ENCODE results near the gene ERCC6. TPM values are rescaled to one million over a fixed set of nuclear protein-coding genes. Genes with fewer than 3 reads are reported as not detected.

ERCC6 gene
- total and polyA plus RNA-seq, 2 experiments from 2014 or later = 6.9 to 16.5 TPM

GRCh38 chr10:49569031-49569631 is 30.2 kb upstream of the ERCC6 start:
- Histone ChIP-seq H3K9me3 (ENCODE audit: low read depth) (no peaks in the 10 kb centered on the region), H3K27ac (no peak overlapping the region), H3K27me3 (no peaks in the 10 kb centered on the region), H2AFZ (no peak overlapping the region), H3K4me1 (ENCODE audit: insufficient read depth) (no peaks in the 10 kb centered on the region), H3K36me3 (replicated peaks; ENCODE audit: insufficient read depth, low read depth) (no peaks in the 10 kb centered on the region), H3K9me2 (replicated peaks; ENCODE audit: insufficient read depth) (no peaks in the 10 kb centered on the region), H3K4me2 (no peak overlapping the region), H3K4me3 (no peak overlapping the region), H4K20me1 (ENCODE audit: insufficient read depth, poor library complexity, severe bottlenecking) (no peaks in the 10 kb centered on the region), H3K79me2 (no peaks in the 10 kb centered on the region)
- WGBS (ENCODE audit: low lambda C conversion rate, missing lambda C conversion rate) = 53% methylated on average over 3 of the region's 3 CpGs
- TF ChIP-seq, protein P1, sequence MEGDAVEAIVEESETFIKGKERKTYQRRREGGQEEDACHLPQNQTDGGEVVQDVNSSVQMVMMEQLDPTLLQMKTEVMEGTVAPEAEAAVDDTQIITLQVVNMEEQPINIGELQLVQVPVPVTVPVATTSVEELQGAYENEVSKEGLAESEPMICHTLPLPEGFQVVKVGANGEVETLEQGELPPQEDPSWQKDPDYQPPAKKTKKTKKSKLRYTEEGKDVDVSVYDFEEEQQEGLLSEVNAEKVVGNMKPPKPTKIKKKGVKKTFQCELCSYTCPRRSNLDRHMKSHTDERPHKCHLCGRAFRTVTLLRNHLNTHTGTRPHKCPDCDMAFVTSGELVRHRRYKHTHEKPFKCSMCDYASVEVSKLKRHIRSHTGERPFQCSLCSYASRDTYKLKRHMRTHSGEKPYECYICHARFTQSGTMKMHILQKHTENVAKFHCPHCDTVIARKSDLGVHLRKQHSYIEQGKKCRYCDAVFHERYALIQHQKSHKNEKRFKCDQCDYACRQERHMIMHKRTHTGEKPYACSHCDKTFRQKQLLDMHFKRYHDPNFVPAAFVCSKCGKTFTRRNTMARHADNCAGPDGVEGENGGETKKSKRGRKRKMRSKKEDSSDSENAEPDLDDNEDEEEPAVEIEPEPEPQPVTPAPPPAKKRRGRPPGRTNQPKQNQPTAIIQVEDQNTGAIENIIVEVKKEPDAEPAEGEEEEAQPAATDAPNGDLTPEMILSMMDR (IDR thresholded peaks at IDR 0.05; ENCODE audit: poor library complexity) = no peak
- TF ChIP-seq EZH2phosphoT487 (IDR thresholded peaks at IDR 0.05; ENCODE audit: low read depth, severe bottlenecking, unreplicated experiment) (no peak), EZH2 (IDR thresholded peaks at IDR 0.05; ENCODE audit: borderline replicate concordance) (no peak)
- DNase-seq (ENCODE audit: low spot score) = no peak

- H3K9me2 ChIP-seq (replicated peaks; ENCODE audit: insufficient read depth) = no peaks in the 10 kb centered on the region
- no peaks in the 10 kb centered on the region for H3K27me3 ChIP-seq
- no peak for DNase-seq (ENCODE audit: low spot score)
- H2AFZ ChIP-seq = no peak overlapping the region
- no peaks in the 10 kb centered on the region for H3K36me3 ChIP-seq (replicated peaks; ENCODE audit: insufficient read depth, low read depth)
- no peaks in the 10 kb centered on the region for H3K79me2 ChIP-seq
- no peak for TF ChIP-seq EZH2 (IDR thresholded peaks at IDR 0.05; ENCODE audit: borderline replicate concordance)
- TF ChIP-seq, protein P1 (IDR thresholded peaks at IDR 0.05; ENCODE audit: poor library complexity) = no peak
- TF ChIP-seq EZH2phosphoT487 (IDR thresholded peaks at IDR 0.05; ENCODE audit: low read depth, severe bottlenecking, unreplicated experiment) = no peak
- H3K9me3 ChIP-seq (ENCODE audit: low read depth) = no peaks in the 10 kb centered on the region
- no peak overlapping the region for H3K27ac ChIP-seq
- H3K4me1 ChIP-seq (ENCODE audit: insufficient read depth) = no peaks in the 10 kb centered on the region
- WGBS (ENCODE audit: low lambda C conversion rate, missing lambda C conversion rate) = 92% methylated on average over 2 of the region's 2 CpGs
- no peak overlapping the region for H3K4me3 ChIP-seq
- no peak overlapping the region for H3K4me2 ChIP-seq
- no peaks in the 10 kb centered on the region for H4K20me1 ChIP-seq (ENCODE audit: insufficient read depth, poor library complexity, severe bottlenecking)
Observed at GRCh38 chr10:49568235-49568634, 29.3 kb upstream of the ERCC6 start.

DNA sequence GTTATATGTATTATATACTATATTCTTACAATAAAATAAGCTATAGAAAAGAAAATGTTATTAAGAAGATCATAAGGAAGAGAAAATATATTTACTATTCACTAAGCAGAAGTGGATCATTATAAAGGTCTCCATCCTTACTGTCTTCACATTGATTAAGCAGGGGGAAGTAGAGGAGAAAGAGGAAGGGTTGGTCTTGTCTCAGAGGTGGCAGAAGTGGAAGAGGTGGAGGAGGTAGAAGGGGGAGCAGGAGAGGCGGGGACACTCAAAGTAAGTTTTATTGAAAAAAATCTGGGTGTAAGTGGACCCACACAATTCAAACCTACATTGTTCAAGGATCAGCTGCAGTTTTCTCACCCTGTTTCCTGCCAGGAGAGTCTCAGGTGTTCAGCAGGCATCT is 28.9 kb upstream of the ERCC6 start:
- Histone ChIP-seq H2AFZ (no peak overlapping the region), H3K9me2 (replicated peaks; ENCODE audit: insufficient read depth) (no peaks in the 10 kb centered on the region), H3K27ac (no peak overlapping the region), H3K9me3 (ENCODE audit: low read depth) (no peaks in the 10 kb centered on the region), H4K20me1 (ENCODE audit: insufficient read depth, poor library complexity, severe bottlenecking) (no peaks in the 10 kb centered on the region), H3K79me2 (no peaks in the 10 kb centered on the region), H3K4me2 (no peak overlapping the region), H3K27me3 (no peaks in the 10 kb centered on the region), H3K4me1 (ENCODE audit: insufficient read depth) (no peaks in the 10 kb centered on the region), H3K36me3 (replicated peaks; ENCODE audit: insufficient read depth, low read depth) (no peaks in the 10 kb centered on the region), H3K4me3 (no peak overlapping the region)
- 94% methylated on average over 1 of the region's 1 CpG for WGBS (ENCODE audit: low lambda C conversion rate, missing lambda C conversion rate)
- DNase-seq (ENCODE audit: low spot score) = no peak
- TF ChIP-seq, protein P1 (IDR thresholded peaks at IDR 0.05; ENCODE audit: poor library complexity) = no peak
- TF ChIP-seq EZH2 (IDR thresholded peaks at IDR 0.05; ENCODE audit: borderline replicate concordance) (no peak), EZH2phosphoT487 (IDR thresholded peaks at IDR 0.05; ENCODE audit: low read depth, severe bottlenecking, unreplicated experiment) (no peak)
